Body of pancreas (tissue), 4 donors: ENCODE results near the gene BCAT1. TPM values are rescaled to one million over a fixed set of nuclear protein-coding genes. Genes with fewer than 3 reads are reported as not detected.

Source experiments
- ATAC-seq: fragments of 150-250 bp; one replicate; pipeline ENCODE4 v1.9.1; 2016
- DNase-seq, 4 donors: peaks; one replicate each; pipeline ENCODE4 v3.0.0-alpha.2; 2019
- H3K27ac ChIP-seq, 4 donors: fragments of 200-600 bp; sonication (generic); 1 replicate in 3 of 4; 2 replicates in 1 of 4; pipeline versions ENCODE4 v1.5.1 to v1.6.1; 2016 to 2019; ENCODE audit warnings: mild to moderate bottlenecking in 1 of 4, mixed read lengths in 1 of 4, moderate library complexity in 1 of 4
- H3K27me3 ChIP-seq, 2 donors: fragments of 200-600 bp; sonication (generic); one replicate each; pipeline ENCODE4 v1.6.0; 2016; ENCODE audit warnings: mild to moderate bottlenecking in 1 of 2
- H3K36me3 ChIP-seq, 2 donors: fragments of 200-600 bp; sonication (generic); replicated peaks in 1 of 2; 2 replicates each; pipeline ENCODE4 v1.5.1; 2016; ENCODE audit warnings: low read depth in 2 of 2; ENCODE audit not compliant: insufficient read depth in 1 of 2
- H3K4me1 ChIP-seq: fragments of 200-600 bp; sonication (generic); one replicate; pipeline ENCODE4 v1.6.0; 2016
- H3K4me3 ChIP-seq, 2 donors: fragments of 200-600 bp; sonication (generic); 1 replicate in 1 of 2; 2 replicates in 1 of 2; pipeline ENCODE4 v1.5.1; 2016 to 2019
- H3K9me3 ChIP-seq, 3 donors: fragments of 200-600 bp; sonication (generic); 1 replicate in 2 of 3; 2 replicates in 1 of 3; pipeline ENCODE4 v1.5.1; 2016
- CTCF ChIP-seq, 7 experiments: fragments of 450-650 bp in 4 of 7; fragments of 200-600 bp in 3 of 7; sonication (generic) in 3 of 7; IDR thresholded peaks; one replicate each; pipeline ENCODE4 v1.5.1; 2016 to 2019; ENCODE audit warnings: antibody characterized with exemption in 7 of 7
- POLR2A ChIP-seq, 3 donors: fragments of 450-650 bp; IDR thresholded peaks; one replicate each; pipeline ENCODE4 v1.6.1; 2016; ENCODE audit warnings: antibody characterized with exemption in 3 of 3, mild to moderate bottlenecking in 2 of 3
- WGBS, 2 donors: methylation state at CpG; one replicate each; pipeline ENCODE4 v1.1.5; 2017; 5-methylcytosine and 5-hydroxymethylcytosine counted together
- intact Hi-C: fragments of 100-400 bp; cut with DNase I; formaldehyde crosslinking; loops from one replicate; pipeline ENCODE4 v1.15.1; 2023
- total RNA-seq, 2 donors: library from RNA; depleted of rRNA; stranded (reverse); fragments of >200 nt; gene quantifications; one replicate each; pipeline ENCODE4 v1.1.0, GENCODE V29; 2016

BCAT1 gene
- 10 to 100 TPM; 30.0 to 59.7 TPM for total RNA-seq

- Histone ChIP-seq H3K4me1 (peaks cover 25% of the 10 kb centered on the region), H3K4me3 (peak within 1 kb of the TSS; percentile 61 to 66), H3K27me3 (no peaks in the 10 kb centered on the region), H3K27ac (peak within 1 kb of the TSS; percentile 71 to 90 (median 83)), H3K9me3 (no peaks in the 10 kb centered on the region), H3K36me3 (no peaks in the 10 kb centered on the region)
- WGBS, 2 donors, result 4 to 12% methylated on average over 23 to 51 of the region's 52 CpGs
- TF ChIP-seq POLR2A (IDR thresholded peaks at IDR 0.05) (peak; percentile 43 to 75 (median 74)), CTCF (IDR thresholded peaks at IDR 0.05) (peak in 4 of 7 experiments; percentile 28 to 47 (median 38))
- ATAC-seq (peak; percentile 78), DNase-seq (peak; percentile 75 to 87 (median 80))
- intact Hi-C loops, result no loop called here
These were observed at the start of gene BCAT1 for GRCh38 chr12:24948757-24949722. TSS of gene BCAT1 (minus strand) at chr12:24949101. CDS start at chr12:24948932, 169 bp downstream.

GRCh38 chr12:24997970-24998582, 49.2 kb upstream of the BCAT1 start:
- no peak for TF ChIP-seq CTCF (IDR thresholded peaks at IDR 0.05)
- TF ChIP-seq POLR2A (IDR thresholded peaks at IDR 0.05), result no peak
- Histone ChIP-seq H3K9me3 (no peaks in the 10 kb centered on the region), H3K36me3 (no peaks in the 10 kb centered on the region), H3K27me3 (no peaks in the 10 kb centered on the region), H3K27ac (no peak overlapping the region), H3K4me1 (peaks cover 4% of the 10 kb centered on the region), H3K4me3 (no peak overlapping the region)
- ATAC-seq, result no peak
- no peak for DNase-seq
- WGBS, 2 donors, result 31 to 46% methylated on average over 4 of the region's 4 CpGs
- intact Hi-C loops, result no loop called here

GRCh38 chr12:24997496-24997895, 48.6 kb upstream of the BCAT1 start:
- peaks cover 4% of the 10 kb centered on the region for H3K4me1 ChIP-seq
- no peaks in the 10 kb centered on the region for H3K27me3 ChIP-seq
- 87 to 95% methylated on average over 6 of the region's 6 CpGs for WGBS, 2 donors
- H3K27ac ChIP-seq, result no peak overlapping the region
- no peak for ATAC-seq
- intact Hi-C loops, result no loop called here
- no peak for TF ChIP-seq CTCF (IDR thresholded peaks at IDR 0.05)
- no peak for TF ChIP-seq POLR2A (IDR thresholded peaks at IDR 0.05)
- no peaks in the 10 kb centered on the region for H3K36me3 ChIP-seq
- H3K4me3 ChIP-seq, result no peak overlapping the region
- no peaks in the 10 kb centered on the region for H3K9me3 ChIP-seq
- DNase-seq, result no peak

- WGBS, 2 donors, result 79 to 97% methylated on average over 5 of the region's 5 CpGs
- no peak for TF ChIP-seq CTCF (IDR thresholded peaks at IDR 0.05)
- no peak for TF ChIP-seq POLR2A (IDR thresholded peaks at IDR 0.05)
- intact Hi-C loops, result no loop called here
These were observed 47.9 kb upstream of the BCAT1 start for GRCh38 chr12:24996820-24997219.

More at GRCh38 chr12:24996820-24997219, 47.9 kb upstream of the BCAT1 start:
- DNase-seq (no peak), ATAC-seq (no peak)
- H3K9me3 ChIP-seq, result no peaks in the 10 kb centered on the region
- H3K4me3 ChIP-seq, result no peak overlapping the region
- H3K27ac ChIP-seq, result no peak overlapping the region
- no peaks in the 10 kb centered on the region for H3K27me3 ChIP-seq
- peaks cover 4% of the 10 kb centered on the region for H3K4me1 ChIP-seq
- H3K36me3 ChIP-seq, result no peaks in the 10 kb centered on the region
